Stimulated activated CD4-positive, alpha-beta T cell treated with anti-CD3 and anti-CD28 coated beads, Interleukin-2, amount 100 ng/mL, for 4 hours (primary cell): ENCODE results near the gene ZNF541.

Experiments used
- DNase-seq: peaks from one replicate; pipeline ENCODE4 v3.0.0-alpha.2; 2020; ENCODE audit warnings: low read depth

The ZNF541 gene

GRCh38 chr19:47545061-47545948, 27.6 kb downstream of the ZNF541 start:
- no peak for DNase-seq

DNA sequence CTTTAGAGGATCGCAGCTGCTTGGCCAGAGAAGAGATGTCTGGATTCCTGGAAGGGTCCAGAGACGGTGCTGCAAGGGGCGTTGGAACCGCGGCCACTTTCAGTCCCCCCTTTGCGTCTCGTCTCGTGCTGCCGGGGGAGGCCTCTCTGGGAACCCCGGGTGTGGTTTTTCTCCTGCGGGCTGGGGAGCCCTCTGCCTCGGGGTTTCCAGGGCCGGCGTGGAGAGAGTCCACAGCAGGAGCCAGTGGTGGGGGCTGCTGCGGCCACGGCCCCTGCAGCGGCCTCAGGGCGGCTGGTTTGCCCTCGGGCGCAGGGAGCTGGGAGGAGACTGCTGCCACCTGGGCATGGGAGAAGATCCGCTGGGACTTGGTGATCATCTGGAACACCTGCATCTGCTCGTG, 28.5 kb downstream of the ZNF541 start:
- no peak for DNase-seq

DNA sequence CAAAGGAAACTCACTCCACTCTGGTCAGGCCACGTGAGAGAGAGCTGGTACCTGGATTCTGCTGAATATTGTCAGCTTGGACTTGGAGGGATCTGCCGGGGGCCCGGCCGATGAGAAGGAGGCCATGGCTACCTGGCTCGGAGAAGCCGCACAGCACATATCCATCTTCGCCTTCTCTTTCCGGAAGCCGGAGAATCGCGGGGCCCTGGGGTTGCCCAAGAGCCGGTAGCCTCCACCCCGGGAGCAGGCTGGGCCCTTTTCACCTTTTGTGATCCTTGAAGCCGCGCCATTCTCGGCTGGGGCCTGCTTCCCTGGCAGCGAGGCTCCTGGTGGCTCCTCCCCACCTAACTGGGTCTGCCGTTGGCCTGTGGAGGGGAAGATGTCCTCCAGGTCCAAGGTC, 28.9 kb downstream of the ZNF541 start:
- DNase-seq: no peak

- DNase-seq: no peak
Observed at GRCh38 chr19:47542030-47542475, 30.9 kb downstream of the ZNF541 start.

DNA sequence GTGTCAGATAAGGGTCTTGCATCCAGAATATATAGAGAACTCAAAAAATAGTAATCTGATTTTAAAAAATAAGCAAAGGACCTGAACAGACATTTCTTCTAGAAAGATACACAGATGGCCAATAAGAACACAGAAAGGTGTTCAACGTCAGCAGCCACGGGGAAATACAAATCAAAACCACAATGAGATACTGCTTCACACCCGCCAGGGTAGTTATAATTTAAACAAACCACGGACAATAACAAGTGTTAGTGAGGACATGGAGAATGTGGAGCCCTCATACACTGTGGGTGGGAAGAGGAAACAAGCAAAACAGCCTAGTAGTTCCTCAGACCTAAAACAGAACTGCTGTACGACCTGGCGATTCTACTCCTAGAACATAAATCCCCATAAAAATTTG, 31.4 kb downstream of the ZNF541 start:
- DNase-seq: no peak

GRCh38 chr19:47540748-47541147, 32.2 kb downstream of the ZNF541 start:
- DNase-seq: no peak

- no peak for DNase-seq
Observed at GRCh38 chr19:47539747-47540311, 33.1 kb downstream of the ZNF541 start.

DNA sequence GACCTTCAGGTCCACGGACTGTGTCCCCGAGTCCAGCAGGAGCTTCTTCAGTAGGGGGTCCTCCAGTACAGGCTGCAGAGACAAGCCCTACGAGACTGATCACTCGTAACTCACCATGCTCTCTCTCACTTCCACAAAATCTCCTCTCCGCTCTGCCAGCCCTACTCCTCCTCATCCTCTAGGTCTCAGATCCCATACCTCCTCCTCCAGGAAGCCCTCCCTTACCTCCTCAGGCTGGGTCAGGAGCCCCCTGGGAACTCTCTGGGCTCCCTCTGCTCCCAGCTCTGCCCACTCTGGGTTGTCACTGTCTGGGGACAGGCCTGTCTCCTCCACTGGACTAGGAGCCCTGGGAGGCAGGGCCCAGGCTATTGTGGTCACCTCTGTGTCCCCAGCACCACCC, 34.1 kb downstream of the ZNF541 start:
- DNase-seq: no peak

DNA sequence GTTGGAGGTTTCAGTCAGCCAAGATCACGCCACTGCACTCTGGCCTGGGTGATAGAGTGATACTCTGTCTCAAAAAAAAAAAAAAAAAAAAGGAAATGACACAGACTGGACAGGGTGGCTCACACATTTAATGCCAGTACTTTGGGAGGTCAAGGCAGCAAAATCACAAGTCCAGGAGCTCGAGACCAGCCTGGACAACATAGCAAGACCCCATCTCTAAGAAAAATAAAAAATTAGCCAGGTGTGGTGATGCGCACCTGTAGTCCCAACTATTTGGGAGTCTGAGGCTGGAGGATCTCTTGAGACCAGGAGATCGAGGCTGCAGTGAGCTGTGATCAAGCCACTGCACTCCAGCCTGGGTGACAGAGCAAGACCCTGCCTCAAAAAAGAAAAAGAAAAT, 35.5 kb downstream of the ZNF541 start:
- DNase-seq: no peak

- no peak for DNase-seq
Observed at GRCh38 chr19:47534628-47535027, 38.3 kb downstream of the ZNF541 start.

- no peak for DNase-seq
Observed at GRCh38 chr19:47531640-47532387, 41.1 kb downstream of the ZNF541 start.

DNA sequence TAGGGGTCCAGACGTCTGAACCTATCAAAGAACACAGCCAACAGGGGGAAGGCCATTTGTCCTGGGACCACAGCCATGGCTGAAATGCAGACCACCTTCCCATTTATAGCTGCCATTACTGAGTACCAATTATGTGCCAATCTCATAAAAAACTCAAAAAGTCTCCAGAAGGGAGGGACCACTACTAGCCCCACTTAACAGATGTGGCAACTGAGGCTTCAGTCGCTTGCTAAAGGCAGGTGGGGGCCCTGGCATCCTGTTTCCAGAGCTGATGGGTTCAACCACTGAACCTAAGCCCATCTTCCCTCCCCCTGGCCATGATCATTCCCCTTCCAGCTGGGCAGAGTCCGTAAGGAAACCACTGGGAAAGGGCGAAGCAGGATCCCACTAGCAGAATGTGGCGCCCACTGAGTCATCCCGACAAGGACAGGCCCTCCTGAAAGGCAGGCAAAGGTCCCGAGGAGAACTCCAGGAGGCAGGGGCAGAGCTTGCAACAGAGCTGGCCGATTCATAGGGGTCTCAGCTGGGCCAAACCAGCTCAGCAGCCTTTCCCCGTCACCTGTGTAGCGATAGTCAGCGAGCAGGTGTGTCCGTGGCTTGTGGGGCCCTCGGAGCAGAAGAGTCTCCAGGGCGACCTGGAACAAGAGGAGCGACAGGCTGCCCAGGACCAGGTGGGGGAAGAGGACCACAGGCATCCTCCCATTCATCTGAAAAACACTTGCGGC, 43.8 kb downstream of the ZNF541 start:
- DNase-seq: no peak

GRCh38 chr19:47526798-47527197, 46.1 kb downstream of the ZNF541 start:
- no peak for DNase-seq

DNA sequence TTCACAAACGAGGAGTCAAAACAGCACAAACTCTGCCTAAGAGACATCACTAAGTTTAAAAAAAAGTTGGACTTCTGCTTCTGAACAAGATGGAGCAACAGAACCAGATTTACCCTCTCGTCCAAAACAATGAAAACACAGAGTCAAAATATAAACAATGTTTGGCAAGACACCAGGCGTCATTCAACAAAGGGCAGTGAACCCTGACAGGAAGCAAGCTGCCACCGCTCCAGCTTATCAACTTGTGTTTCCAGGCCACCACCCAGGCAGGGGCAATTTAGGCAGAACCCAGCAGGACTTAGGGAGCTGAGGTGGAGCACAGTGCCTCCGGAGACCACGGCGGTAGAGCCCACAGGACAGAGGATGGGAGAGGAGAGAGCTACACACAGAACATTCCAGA, 49.5 kb downstream of the ZNF541 start:
- DNase-seq: no peak
